GM12864 (cell line): ENCODE measurements around the gene MOAP1.

Source experiments
- DNase-seq: peaks from one replicate; pipeline ENCODE4 v3.0.0-alpha.2; 2011; ENCODE audit warnings: low read depth
- H3K4me3 ChIP-seq: 2 replicates; pipeline ENCODE4 v1.5.1; 2011; ENCODE audit warnings: mild to moderate bottlenecking, low read depth, low read length, control low read depth
- TF ChIP-seq, protein P1 (sequence below): IDR thresholded peaks from 2 replicates; pipeline ENCODE4 v1.5.1; 2011; ENCODE audit warnings: low read depth, mild to moderate bottlenecking, moderate library complexity, low read length, control low read depth, inconsistent platforms; ENCODE audit errors: missing control alignments

Gene MOAP1

DNA sequence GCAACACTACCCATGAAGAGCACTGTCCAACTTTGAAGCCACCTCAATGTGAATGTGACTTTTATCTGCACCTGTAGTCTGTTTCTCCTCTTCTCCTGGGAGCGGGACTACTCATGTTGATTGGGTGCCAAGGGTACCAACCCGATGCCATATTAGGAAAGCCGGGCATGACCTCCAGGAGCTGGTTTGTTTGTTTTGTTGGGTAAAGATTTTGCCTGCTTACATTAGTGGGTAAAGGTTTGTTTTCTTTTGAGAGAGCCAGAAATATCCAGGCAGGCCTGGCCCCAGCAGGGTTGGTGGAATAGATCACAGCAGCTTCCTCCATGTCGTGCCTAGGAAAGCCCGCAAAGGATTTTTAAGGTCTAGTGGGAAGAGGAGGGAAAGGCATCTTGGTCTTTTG is 49.3 kb downstream of the MOAP1 start:
- H3K4me3 ChIP-seq, result no peak overlapping the region
- TF ChIP-seq, protein P1, sequence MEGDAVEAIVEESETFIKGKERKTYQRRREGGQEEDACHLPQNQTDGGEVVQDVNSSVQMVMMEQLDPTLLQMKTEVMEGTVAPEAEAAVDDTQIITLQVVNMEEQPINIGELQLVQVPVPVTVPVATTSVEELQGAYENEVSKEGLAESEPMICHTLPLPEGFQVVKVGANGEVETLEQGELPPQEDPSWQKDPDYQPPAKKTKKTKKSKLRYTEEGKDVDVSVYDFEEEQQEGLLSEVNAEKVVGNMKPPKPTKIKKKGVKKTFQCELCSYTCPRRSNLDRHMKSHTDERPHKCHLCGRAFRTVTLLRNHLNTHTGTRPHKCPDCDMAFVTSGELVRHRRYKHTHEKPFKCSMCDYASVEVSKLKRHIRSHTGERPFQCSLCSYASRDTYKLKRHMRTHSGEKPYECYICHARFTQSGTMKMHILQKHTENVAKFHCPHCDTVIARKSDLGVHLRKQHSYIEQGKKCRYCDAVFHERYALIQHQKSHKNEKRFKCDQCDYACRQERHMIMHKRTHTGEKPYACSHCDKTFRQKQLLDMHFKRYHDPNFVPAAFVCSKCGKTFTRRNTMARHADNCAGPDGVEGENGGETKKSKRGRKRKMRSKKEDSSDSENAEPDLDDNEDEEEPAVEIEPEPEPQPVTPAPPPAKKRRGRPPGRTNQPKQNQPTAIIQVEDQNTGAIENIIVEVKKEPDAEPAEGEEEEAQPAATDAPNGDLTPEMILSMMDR, result no peak
- no peak for DNase-seq

- TF ChIP-seq, protein P1, result no peak
- no peak overlapping the region for H3K4me3 ChIP-seq
- no peak for DNase-seq
Measured at GRCh38 chr14:93133464-93133863, 51.2 kb downstream of the MOAP1 start.

DNA sequence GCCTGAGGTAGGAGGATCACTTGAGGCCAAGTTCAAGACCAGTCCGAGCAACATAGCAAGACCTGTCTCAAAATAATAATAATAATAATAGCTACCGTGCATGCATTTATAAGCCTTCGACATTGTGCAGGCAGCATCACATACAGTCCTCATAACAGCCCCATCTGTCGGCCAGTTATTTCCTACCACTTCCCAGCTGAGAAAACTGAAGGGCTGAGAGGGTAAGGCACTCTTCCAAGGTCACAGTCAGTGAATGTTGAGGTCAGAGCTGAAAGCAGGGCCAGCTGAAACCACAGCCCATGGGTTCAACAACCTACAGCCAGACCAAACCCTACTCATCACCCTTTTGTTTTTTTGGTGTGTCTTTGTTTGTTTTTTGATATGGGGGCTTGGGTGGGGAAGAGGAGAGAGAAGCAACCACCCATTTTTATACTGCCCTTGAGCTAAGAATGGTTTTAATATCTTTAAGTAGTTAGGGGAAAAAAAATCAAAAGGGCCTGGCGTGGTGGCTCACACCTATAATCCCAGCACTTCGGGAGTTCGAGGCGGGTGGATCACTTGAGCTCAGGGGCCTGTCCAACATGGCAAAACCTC is 52.1 kb downstream of the MOAP1 start:
- DNase-seq, result no peak
- no peak overlapping the region for H3K4me3 ChIP-seq
- TF ChIP-seq, protein P1, result peak; percentile 51
